H1 (cell line): ENCODE measurements around the gene CAV1. TPM values are rescaled to one million over a fixed set of nuclear protein-coding genes. Genes with fewer than 3 reads are reported as not detected.

Experiments
- CTCF ChIA-PET: fragments of 300-600 bp; sonication (Branson Sonifier 250); formaldehyde crosslinking; loops from one replicate; lab custom pipeline; 2021; ENCODE audit not compliant: partially characterized antibody; lab: Charles Lee
- POLR2A ChIA-PET: fragments of 300-600 bp; sonication (Branson Sonifier 250); formaldehyde crosslinking; loops from one replicate; lab custom pipeline; 2021; ENCODE audit warnings: inconsistent platforms; ENCODE audit not compliant: partially characterized antibody; lab: Charles Lee
- DNase-seq, 2 experiments: peaks; one replicate each; pipeline versions ENCODE4 v3.0.0 to v3.0.0-alpha.2; 2010 to 2022; ENCODE audit warnings: low spot score in 2 of 2, low read depth in 1 of 2, mixed read lengths in 1 of 2
- FAIRE-seq: peaks from 2 replicates; lab custom pipeline; 2011; peaks lifted over from hg19 to GRCh38; lab: Jason Lieb, UNC
- H2AFZ ChIP-seq: 2 replicates; pipeline ENCODE4 v1.8.1; 2012; ENCODE audit warnings: low read length, inconsistent platforms
- H2AK5ac ChIP-seq: 2 replicates; pipeline ENCODE4 v1.6.1; 2013; ENCODE audit warnings: low read depth, low read length
- H2BK120ac ChIP-seq: replicated peaks from 2 replicates; pipeline ENCODE3; 2013; ENCODE audit warnings: low read depth, low read length, inconsistent platforms
- H2BK12ac ChIP-seq: 2 replicates; pipeline ENCODE4 v1.6.1; 2013; ENCODE audit warnings: low read depth, low read length
- H2BK15ac ChIP-seq: 2 replicates; pipeline ENCODE4 v1.6.1; 2013; ENCODE audit warnings: low read length
- H2BK20ac ChIP-seq: 2 replicates; pipeline ENCODE4 v1.6.1; 2013; ENCODE audit warnings: low read length
- H2BK5ac ChIP-seq: 2 replicates; pipeline ENCODE4 v1.6.1; 2013; ENCODE audit warnings: low read depth, low read length
- H3K14ac ChIP-seq: 2 replicates; pipeline ENCODE4 v1.6.1; 2013; ENCODE audit warnings: inconsistent platforms; ENCODE audit not compliant: insufficient read length
- H3K18ac ChIP-seq: 2 replicates; pipeline ENCODE4 v1.6.1; 2013; ENCODE audit warnings: low read length; ENCODE audit errors: extremely low read depth
- H3K23ac ChIP-seq: 2 replicates; pipeline ENCODE4 v1.6.1; 2013; ENCODE audit warnings: inconsistent platforms; ENCODE audit not compliant: insufficient read length
- H3K23me2 ChIP-seq: 2 replicates; pipeline ENCODE4 v1.6.1; 2013; ENCODE audit warnings: low read depth, low read length
- H3K27ac ChIP-seq: 2 replicates; pipeline ENCODE4 v1.6.1; 2011; ENCODE audit warnings: low read depth, low read length, inconsistent platforms
- H3K27me3 ChIP-seq, 4 experiments: replicated peaks in 1 of 4; 1 replicate in 1 of 4; 2 replicates in 3 of 4; pipeline versions ENCODE4 v1.6.1 to v1.8.1; 2011 to 2013; ENCODE audit warnings: low read length in 3 of 4, mild to moderate bottlenecking in 3 of 4, inconsistent platforms in 2 of 4, mixed read lengths in 2 of 4, moderate library complexity in 1 of 4; ENCODE audit not compliant: control insufficient read depth in 3 of 4, insufficient read depth in 3 of 4; ENCODE audit errors: extremely low read depth in 1 of 4
- H3K36me3 ChIP-seq, 4 experiments: 2 replicates each; pipeline versions ENCODE4 v1.6.1 to v1.8.1; 2011 to 2013; ENCODE audit warnings: mild to moderate bottlenecking in 4 of 4, low read length in 3 of 4, moderate library complexity in 2 of 4, control low read depth in 1 of 4, inconsistent platforms in 1 of 4; ENCODE audit not compliant: insufficient read depth in 4 of 4, control insufficient read depth in 2 of 4
- H3K4ac ChIP-seq: replicated peaks from 2 replicates; pipeline ENCODE3; 2013; ENCODE audit warnings: low read length, low read depth, mixed read lengths, inconsistent platforms; ENCODE audit not compliant: insufficient read length
- H3K4me1 ChIP-seq, 4 experiments: replicated peaks in 1 of 4; 1 replicate in 1 of 4; 2 replicates in 3 of 4; pipeline versions ENCODE4 v1.6.1 to v1.8.1; 2011 to 2013; ENCODE audit warnings: low read length in 3 of 4, inconsistent platforms in 2 of 4, mixed read lengths in 1 of 4; ENCODE audit not compliant: insufficient read depth in 4 of 4, control insufficient read depth in 3 of 4
- H3K4me2 ChIP-seq, 2 experiments: 2 replicates each; pipeline versions ENCODE4 v1.6.1 to v1.8.1; 2011 to 2013; ENCODE audit warnings: low read depth in 2 of 2, low read length in 2 of 2, control low read depth in 1 of 2, inconsistent platforms in 1 of 2, mild to moderate bottlenecking in 1 of 2; ENCODE audit not compliant: insufficient read depth in 1 of 2
- H3K4me3 ChIP-seq, 4 experiments: fragments of 200-600, 300-600 bp in 1 of 4; sonication (generic), shearing (Covaris generic), sonication (Bioruptor Twin) in 1 of 4; 2 replicates each; pipeline versions ENCODE4 v1.5.1 to v1.8.1; 2011 to 2016; ENCODE audit warnings: low read length in 4 of 4, low read depth in 3 of 4, control low read depth in 2 of 4, inconsistent platforms in 2 of 4, mild to moderate bottlenecking in 2 of 4, mixed read lengths in 1 of 4, moderate library complexity in 1 of 4; ENCODE audit not compliant: insufficient read depth in 2 of 4; ENCODE audit errors: extremely low read depth in 1 of 4
- H3K56ac ChIP-seq: replicated peaks from 2 replicates; pipeline ENCODE3; 2013; ENCODE audit warnings: low read depth, mild to moderate bottlenecking, mixed read lengths, low read length, inconsistent platforms; ENCODE audit not compliant: insufficient read length
- H3K79me1 ChIP-seq: 2 replicates; pipeline ENCODE4 v1.6.1; 2013; ENCODE audit warnings: low read depth, low read length, control low read depth
- H3K79me2 ChIP-seq, 2 experiments: 2 replicates each; pipeline versions ENCODE4 v1.6.1 to v1.8.1; 2012 to 2013; ENCODE audit warnings: low read length in 2 of 2, mild to moderate bottlenecking in 2 of 2, inconsistent platforms in 1 of 2; ENCODE audit not compliant: insufficient read depth in 2 of 2, control insufficient read depth in 1 of 2
- H3K9ac ChIP-seq, 4 experiments: replicated peaks in 1 of 4; 1 replicate in 1 of 4; 2 replicates in 3 of 4; pipeline versions ENCODE4 v1.6.1 to v1.8.1; 2011 to 2013; ENCODE audit warnings: low read depth in 3 of 4, low read length in 3 of 4, control low read depth in 2 of 4, mild to moderate bottlenecking in 2 of 4, moderate library complexity in 2 of 4, inconsistent platforms in 1 of 4; ENCODE audit errors: extremely low read depth in 1 of 4
- H3K9me3 ChIP-seq, 2 experiments: 2 replicates each; pipeline versions ENCODE4 v1.6.1 to v1.8.1; 2012 to 2013; ENCODE audit warnings: mild to moderate bottlenecking in 2 of 2, moderate library complexity in 2 of 2, control low read depth in 1 of 2, inconsistent platforms in 1 of 2, low read depth in 1 of 2, low read length in 1 of 2, mixed read lengths in 1 of 2; ENCODE audit not compliant: insufficient read depth in 2 of 2
- H4K20me1 ChIP-seq, 2 experiments: replicated peaks in 1 of 2; 2 replicates each; pipeline versions ENCODE3 to v1.8.1; 2011 to 2013; ENCODE audit warnings: inconsistent platforms in 2 of 2, low read length in 2 of 2, mild to moderate bottlenecking in 1 of 2; ENCODE audit not compliant: insufficient read depth in 2 of 2, control insufficient read depth in 1 of 2
- H4K5ac ChIP-seq: 2 replicates; pipeline ENCODE4 v1.6.1; 2013; ENCODE audit warnings: low read length, low read depth, mixed read lengths, inconsistent platforms; ENCODE audit not compliant: insufficient read length
- H4K8ac ChIP-seq: 2 replicates; pipeline ENCODE4 v1.8.0; 2013; ENCODE audit warnings: mild to moderate bottlenecking, moderate library complexity, low read length, inconsistent platforms; ENCODE audit not compliant: insufficient read depth; ENCODE audit errors: extremely low read depth
- H4K91ac ChIP-seq: replicated peaks from 2 replicates; pipeline ENCODE3; 2013; ENCODE audit warnings: low read length, mixed read lengths, inconsistent platforms; ENCODE audit not compliant: insufficient read length
- CTBP2 ChIP-seq: IDR thresholded peaks from 2 replicates; pipeline ENCODE4 v1.7.0; 2011; ENCODE audit warnings: borderline replicate concordance, mild to moderate bottlenecking, moderate library complexity, mixed read lengths, low read length; ENCODE audit not compliant: insufficient read depth, insufficient read length
- EP300 ChIP-seq, 2 experiments: IDR thresholded peaks; 1 replicate in 1 of 2; 2 replicates in 1 of 2; pipeline ENCODE4 v1.6.1; 2011 to 2012; ENCODE audit warnings: low read depth in 2 of 2, low read length in 2 of 2, mild to moderate bottlenecking in 2 of 2, borderline replicate concordance in 1 of 2, inconsistent platforms in 1 of 2, moderate library complexity in 1 of 2
- GTF2F1 ChIP-seq: IDR thresholded peaks from 2 replicates; pipeline ENCODE4 v1.6.1; 2012; ENCODE audit warnings: low read depth, low read length, improper control_type of control experiment, borderline replicate concordance
- JUND ChIP-seq: IDR thresholded peaks from 2 replicates; pipeline ENCODE4 v1.6.1; 2011; ENCODE audit warnings: mild to moderate bottlenecking, improper control_type of control experiment, low read length
- KDM4A ChIP-seq: IDR thresholded peaks from one replicate; pipeline ENCODE4 v1.7.1; 2012; ENCODE audit warnings: low read depth, mild to moderate bottlenecking, moderate library complexity, low read length, inconsistent platforms; ENCODE audit not compliant: severe bottlenecking
- MAX ChIP-seq: IDR thresholded peaks from 2 replicates; pipeline ENCODE4 v1.6.1; 2012; ENCODE audit warnings: inconsistent platforms
- RAD21 ChIP-seq, 2 experiments: IDR thresholded peaks in 1 of 2; conservative IDR thresholded peaks in 1 of 2; 2 replicates each; pipeline ENCODE4 v1.6.1; 2011; ENCODE audit warnings: low read depth in 2 of 2, low read length in 2 of 2, improper control_type of control experiment in 1 of 2, inconsistent platforms in 1 of 2, mild to moderate bottlenecking in 1 of 2, moderate library complexity in 1 of 2
- RNF2 ChIP-seq: fragments of 200-900, 300-1000 bp; sonication (generic); IDR thresholded peaks from 2 replicates; pipeline ENCODE4 v1.7.1; 2016; ENCODE audit warnings: borderline replicate concordance, low read depth, mild to moderate bottlenecking, antibody characterized with exemption, low read length; ENCODE audit not compliant: poor library complexity, severe bottlenecking; ENCODE audit errors: missing control alignments
- SIX5 ChIP-seq: IDR thresholded peaks from 2 replicates; pipeline ENCODE4 v1.6.1; 2011; ENCODE audit warnings: mild to moderate bottlenecking, low read depth, low read length
- SP2 ChIP-seq: IDR thresholded peaks from 2 replicates; pipeline ENCODE4 v1.6.1; 2012; ENCODE audit warnings: mild to moderate bottlenecking, low read length, inconsistent platforms
- TCF12 ChIP-seq: IDR thresholded peaks from 2 replicates; pipeline ENCODE4 v1.6.1; 2011; ENCODE audit warnings: low read depth, mild to moderate bottlenecking, low read length
- WGBS, 2 experiments: shearing (Covaris generic) in 1 of 2; methylation state at CpG; one replicate each; pipeline versions ENCODE4 v1.1.6 to v1.1.7; 2013 to 2015; ENCODE audit warnings: low lambda C conversion rate in 2 of 2, mixed read lengths in 2 of 2, inconsistent platforms in 1 of 2, low coverage in 1 of 2, missing lambda C conversion rate in 1 of 2; ENCODE audit not compliant: insufficient replicate concordance in 2 of 2, insufficient coverage in 1 of 2, insufficient read length in 1 of 2; ENCODE audit errors: extremely low coverage in 1 of 2, missing lambda C conversion rate in 1 of 2; 5-methylcytosine and 5-hydroxymethylcytosine counted together
- polyA plus RNA-seq, 7 experiments: library from polyadenylated mRNA; depleted of rRNA in 3 of 7; stranded (reverse) in 5 of 7; unstranded in 2 of 7; fragments of >200 nt in 5 of 7; fragments of 200-250 nt in 2 of 7; gene quantifications; 1 replicate in 5 of 7; 2 replicates in 1 of 7; 4 replicates in 1 of 7; pipeline versions ENCODE4 v1.2.1 to v1.2.3, GENCODE V29; 2011 to 2013; ENCODE audit warnings: missing spikeins in 2 of 7, mixed read lengths in 2 of 7
- total RNA-seq: library from RNA; stranded (reverse); fragmentation: NEBNext Ultra II Directional; extraction: Animal tissue kit (Norgen Biotek cat#: 25700); gene quantifications from 2 replicates; pipeline ENCODE4 v1.2.1, GENCODE V29; 2021

Gene CAV1
- total and polyA plus RNA-seq, 2 of the 8 experiments (the other 6 are each of a cell fraction or from before 2014, with no cell fraction given) = 16.3 to 21.8 TPM

GRCh38 chr7:116593359-116594075 is 68.7 kb downstream of the CAV1 start:
- Histone ChIP-seq H3K4me1 (peaks cover 0 to 6% (median under 1%) of the 10 kb centered on the region in 4 experiments; a peak in 5 of 7 replicates), H4K8ac (no peak overlapping the region), H2BK5ac (no peak overlapping the region), H3K4me3 (no peak overlapping the region), H3K9ac (no peak overlapping the region), H2AK5ac (no peak overlapping the region), H2BK20ac (no peak overlapping the region), H2BK12ac (no peak overlapping the region), H3K79me2 (0 out of 4 replicates have a peak, but pooled peaks cover 0 to 2% of the 10 kb centered on the region in 2 experiments), H3K79me1 (no peaks in the 10 kb centered on the region), H3K23me2 (no peaks in the 10 kb centered on the region; the same call in 1 of the 2 replicates), H4K5ac (no peak overlapping the region), H4K20me1 (no peaks in the 10 kb centered on the region), H2AFZ (0 out of 2 replicates have a peak overlapping the region, but pooled peaks have one; percentile 43), H3K14ac (no peak overlapping the region), H2BK15ac (no peak overlapping the region), H3K56ac (no peak overlapping the region), H3K27ac (no peak overlapping the region), H3K4ac (no peak overlapping the region), H2BK120ac (no peak overlapping the region), H3K18ac (no peak overlapping the region), H3K23ac (no peak overlapping the region), H3K27me3 (no peaks in the 10 kb centered on the region), H4K91ac (no peak overlapping the region), H3K4me2 (no peak overlapping the region), H3K9me3 (no peaks in the 10 kb centered on the region), H3K36me3 (no peaks in the 10 kb centered on the region)
- DNase-seq (no peak), FAIRE-seq (no peak)
- WGBS, 2 experiments = 64% methylated on average over 5 of the region's 5 CpGs; no CpG with 5 or more reads in 1 of the 2 experiments
- ChIA-PET CTCF (interaction anchor here (0.8 to 5.9 kb wide), 17 partner anchors 9 to 413 kb away, joined by 3 to 98 read pairs (median 7); no protein-coding TSS in a partner anchor), POLR2A (no interaction called here)
- no peak for TF ChIP-seq CTBP2
- TF ChIP-seq RNF2 = no peak
- TF ChIP-seq EP300 (IDR thresholded peaks at IDR 0.05; ENCODE audit: borderline replicate concordance in 1 of 2, low read depth in 2 of 2, low read length in 2 of 2) = no peak
- no peak for TF ChIP-seq KDM4A
- no peak for TF ChIP-seq SP2
- no peak for TF ChIP-seq GTF2F1
- TF ChIP-seq SIX5 = no peak
- TF ChIP-seq MAX = no peak
- TF ChIP-seq JUND = no peak
- TF ChIP-seq RAD21 (IDR thresholded peaks at IDR 0.05 in 1 of 2, conservative IDR thresholded peaks at IDR 0.05 in 1 of 2; ENCODE audit: low read depth in 2 of 2, low read length in 2 of 2) = no peak
- TF ChIP-seq TCF12 = no peak
